Hair follicle dermal papilla cell (primary cell): ENCODE measurements around the gene SIK3. TPM values are rescaled to one million over a fixed set of nuclear protein-coding genes. Genes with fewer than 3 reads are reported as not detected.

Experiments
- small RNA-seq: library from RNA; depleted of rRNA; stranded (forward); fragments of <200 nt; gene quantifications from one replicate; pipeline ENCODE3, GENCODE V24; 2012
- total RNA-seq: library from RNA; depleted of rRNA; stranded (reverse); fragments of >200 nt; gene quantifications from 2 replicates; pipeline ENCODE4 v1.2.3, GENCODE V29; 2012

SIK3 gene
- 35.2 and 36.7 TPM in 2 replicates for total RNA-seq

DNA sequence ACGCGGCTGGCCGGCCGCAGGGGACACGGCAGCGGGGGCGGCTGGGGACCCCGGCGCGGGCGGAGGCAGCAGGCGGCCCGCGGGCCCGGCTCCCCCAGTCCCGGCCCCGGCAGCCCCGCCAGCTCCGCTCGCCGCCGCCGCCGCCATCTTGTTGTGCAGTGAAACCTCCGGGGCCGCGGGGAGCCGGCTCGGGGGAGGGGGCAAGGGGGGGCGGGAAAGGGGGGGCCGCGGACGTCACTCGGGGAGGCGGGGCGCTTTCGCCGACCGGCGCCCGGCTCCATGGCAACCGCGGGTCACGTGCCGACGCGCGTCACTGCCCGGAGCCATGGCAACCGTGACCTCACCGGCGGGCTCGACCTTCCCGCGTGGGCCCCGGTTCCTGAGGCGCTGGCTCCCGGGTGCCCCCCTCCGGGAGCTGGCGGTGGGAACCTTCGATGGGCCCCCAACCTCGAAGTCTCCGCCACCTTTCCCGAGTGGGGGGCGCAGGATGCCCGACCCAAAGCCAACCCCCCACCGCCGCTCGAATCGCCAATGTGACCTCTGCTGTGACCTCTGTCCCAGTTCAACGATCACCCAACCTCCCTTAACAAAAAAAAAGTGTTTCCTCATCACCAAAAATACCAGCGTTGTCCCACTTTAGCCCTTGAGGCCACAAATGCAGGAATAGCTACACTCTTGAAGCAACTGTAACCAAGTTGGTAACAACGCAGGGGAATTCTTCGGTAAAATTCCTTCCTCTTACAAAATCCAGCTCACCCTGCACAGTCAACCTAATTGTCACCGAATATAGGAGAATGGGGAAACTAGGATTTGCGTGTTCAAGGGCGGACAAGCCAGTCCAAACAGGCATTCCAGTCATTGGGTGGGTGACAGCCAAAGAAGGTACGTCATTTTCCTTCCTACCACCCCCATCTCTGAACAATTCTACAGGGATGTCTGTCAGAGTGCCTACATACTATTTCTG, at the start of gene SIK3:
Gene SIK3, minus strand, starts transcription at position 160 of the 964 bp plus-strand sequence. Its CDS starts 13 bp downstream, at position 147.

DNA sequence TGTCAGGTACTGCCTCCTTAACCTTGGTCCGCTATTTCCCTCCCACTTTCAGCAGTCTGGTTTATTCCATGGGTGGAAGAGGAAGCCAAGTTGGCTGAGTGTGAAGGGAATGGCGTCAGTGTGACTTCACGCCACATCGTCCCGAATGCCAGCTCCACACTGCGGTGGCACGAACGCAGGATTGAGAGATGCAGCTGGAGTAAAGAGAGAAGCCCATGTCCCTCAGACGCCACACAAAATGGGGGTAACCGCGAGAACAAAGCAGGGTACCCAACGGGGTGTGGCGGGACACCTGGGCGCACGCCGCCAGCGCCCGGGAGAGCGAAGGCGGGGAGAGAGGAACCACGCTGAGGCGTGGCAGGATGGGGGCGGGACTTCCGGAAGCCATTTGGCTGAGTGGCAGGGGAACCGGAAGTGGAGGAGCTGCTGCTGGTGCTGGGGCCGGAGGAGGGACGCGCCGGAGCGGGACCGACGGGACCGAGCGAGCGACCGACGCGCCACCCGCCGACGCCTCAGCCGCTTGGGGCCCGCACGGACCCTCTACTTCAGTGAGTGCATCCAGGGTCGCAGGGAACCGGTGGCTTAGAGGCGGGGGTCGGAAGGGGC, 45.7 kb upstream of the SIK3 start, which contains the start of gene PAFAH1B2:
Gene PAFAH1B2, plus strand, starts transcription at position 417 of the 606 bp plus-strand sequence. CDS start 8,161 bp downstream, outside the sequence.

DNA sequence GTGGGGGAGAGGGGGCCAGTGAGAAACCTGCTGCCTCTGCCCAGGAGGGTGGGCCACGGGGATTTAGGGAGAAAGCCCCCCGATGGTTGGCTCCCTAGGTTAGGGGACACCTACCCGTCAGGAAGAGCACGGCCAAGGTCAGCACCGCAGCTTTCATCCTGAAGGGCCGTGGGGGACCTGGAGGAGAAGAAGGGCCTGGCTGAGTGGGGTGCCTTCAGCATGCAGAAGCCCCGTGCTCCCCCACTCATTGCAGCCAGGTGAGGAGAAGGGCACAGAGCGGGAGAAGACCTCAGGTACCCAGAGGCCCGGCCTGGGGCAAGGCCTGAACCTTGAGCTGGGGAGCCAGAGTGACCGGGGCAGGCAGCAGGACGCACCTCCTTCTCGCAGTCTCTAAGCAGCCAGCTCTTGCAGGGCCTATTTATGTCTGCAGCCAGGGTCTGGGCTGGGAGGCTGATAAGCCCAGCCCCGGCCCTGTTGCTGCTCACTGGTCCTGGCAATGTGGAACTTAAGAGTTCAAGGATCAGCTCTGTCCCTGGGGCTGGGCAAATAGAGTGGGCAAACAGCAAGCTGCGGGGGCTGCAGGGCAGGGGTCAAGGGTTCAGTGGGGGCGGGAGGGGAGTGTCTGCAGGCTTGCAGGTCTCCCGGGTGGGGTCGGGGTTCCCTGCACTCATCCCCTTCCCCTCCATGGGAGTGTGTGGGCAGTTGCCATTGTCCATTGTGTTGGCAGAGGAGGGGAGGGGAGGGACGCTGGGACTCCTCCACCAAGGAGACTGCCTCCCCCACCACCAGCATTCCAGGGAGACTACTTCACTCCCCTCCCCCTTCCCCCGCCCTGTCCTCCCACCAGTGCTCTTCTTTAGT, 260.8 kb downstream of the SIK3 start, which contains the start of gene APOA1:
Gene APOA1, minus strand, starts transcription at position 392 of the 861 bp plus-strand sequence. Its CDS starts 235 bp downstream, at position 157.

DNA sequence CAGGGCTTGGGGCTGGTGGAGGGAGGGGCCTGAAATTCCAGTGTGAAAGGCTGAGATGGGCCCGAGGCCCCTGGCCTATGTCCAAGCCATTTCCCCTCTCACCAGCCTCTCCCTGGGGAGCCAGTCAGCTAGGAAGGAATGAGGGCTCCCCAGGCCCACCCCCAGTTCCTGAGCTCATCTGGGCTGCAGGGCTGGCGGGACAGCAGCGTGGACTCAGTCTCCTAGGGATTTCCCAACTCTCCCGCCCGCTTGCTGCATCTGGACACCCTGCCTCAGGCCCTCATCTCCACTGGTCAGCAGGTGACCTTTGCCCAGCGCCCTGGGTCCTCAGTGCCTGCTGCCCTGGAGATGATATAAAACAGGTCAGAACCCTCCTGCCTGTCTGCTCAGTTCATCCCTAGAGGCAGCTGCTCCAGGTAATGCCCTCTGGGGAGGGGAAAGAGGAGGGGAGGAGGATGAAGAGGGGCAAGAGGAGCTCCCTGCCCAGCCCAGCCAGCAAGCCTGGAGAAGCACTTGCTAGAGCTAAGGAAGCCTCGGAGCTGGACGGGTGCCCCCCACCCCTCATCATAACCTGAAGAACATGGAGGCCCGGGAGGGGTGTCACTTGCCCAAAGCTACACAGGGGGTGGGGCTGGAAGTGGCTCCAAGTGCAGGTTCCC, 268.6 kb downstream of the SIK3 start, which contains the start of gene APOC3:
Gene APOC3, plus strand, starts transcription at position 383 of the 659 bp plus-strand sequence. CDS start 676 bp downstream, outside the sequence.

DNA sequence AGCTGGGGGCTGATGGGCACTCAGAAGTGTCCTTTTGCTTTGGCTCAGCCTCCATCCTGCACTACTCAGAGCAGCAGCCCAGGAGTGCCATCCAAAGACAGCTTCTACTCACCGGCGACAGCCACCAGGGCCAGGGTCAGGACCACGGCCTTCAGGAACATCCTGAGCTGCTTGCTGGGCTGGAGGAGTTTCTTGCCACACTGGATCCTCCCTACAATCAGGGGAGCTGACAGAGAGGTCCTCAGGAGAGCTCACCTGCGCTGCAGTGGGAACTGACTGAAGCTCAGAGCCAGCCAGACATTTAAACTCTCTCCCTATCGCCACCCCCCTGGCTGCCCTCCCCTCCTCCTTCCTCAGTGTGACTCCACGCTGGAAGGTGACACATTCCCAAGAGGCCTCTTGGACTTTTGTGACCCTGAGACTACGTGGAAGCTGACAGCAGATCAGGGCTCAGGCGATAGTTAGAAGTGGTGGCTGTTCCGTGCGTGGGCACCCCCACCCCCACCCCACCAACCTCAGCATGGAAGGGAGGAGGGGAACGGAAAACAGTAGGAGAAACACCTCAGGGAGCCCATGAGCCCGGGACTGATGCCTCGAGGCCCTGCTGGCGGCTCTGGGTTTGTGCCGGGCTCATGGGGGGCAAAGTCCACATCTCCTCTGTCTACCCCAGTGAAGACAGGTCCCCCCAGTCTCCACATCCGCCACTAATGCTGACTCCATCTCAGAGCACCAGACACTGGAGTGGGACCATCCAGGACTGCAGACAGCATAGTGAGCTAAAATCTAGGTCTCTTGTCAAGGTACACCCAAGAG, 275.0 kb downstream of the SIK3 start, which contains the start of gene APOA4:
Gene APOA4, minus strand, starts transcription at position 274 of the 813 bp plus-strand sequence. Its CDS starts 113 bp downstream, at position 161.

Small RNAs within 50 kb of the gene (small RNA-seq; reads per million reads assigned to genes)
- not detected for gene AP000936.3
- 24.8 reads per million, percentile 96 among the genes with 10 or more reads in this experiment for gene RNY4P6

Other genes starting within 250 kb of the SIK3 start
- gene PAFAH1B2, start 45.9 kb upstream of the SIK3 start, total RNA-seq = 152 and 156 TPM in 2 replicates
- 29.8 and 32.0 TPM in 2 replicates for gene SIDT2, start 80.3 kb upstream of the SIK3 start, total RNA-seq
- gene TAGLN, start 100.9 kb upstream of the SIK3 start, total RNA-seq = 2,107 and 2,771 TPM in 2 replicates
- 47.7 and 55.2 TPM in 2 replicates for gene PCSK7, start 133.6 kb upstream of the SIK3 start, total RNA-seq
- gene RNF214, start 134.2 kb upstream of the SIK3 start, total RNA-seq = 13.8 and 16.2 TPM in 2 replicates
- gene BACE1-AS, start 192.9 kb upstream of the SIK3 start, total RNA-seq = 3.9 and 5.5 TPM in 2 replicates
- gene BACE1, start 217.8 kb upstream of the SIK3 start, total RNA-seq = 39.3 and 45.1 TPM in 2 replicates
- 34.9 and 43.2 TPM in 2 replicates for gene CEP164, start 229.4 kb upstream of the SIK3 start, total RNA-seq